ENCODE measurements around the gene UMOD. TPM values are rescaled to one million over a fixed set of nuclear protein-coding genes. Genes with fewer than 3 reads are reported as not detected.

UMOD gene
- total RNA-seq, 1 donor from 2014 or later = not detected

GRCh38 chr16:20318437-20318836, 34.1 kb downstream of the UMOD start:
- Mint-ChIP-seq H3K9me3 (ENCODE audit: low read depth) (no peaks in the 10 kb centered on the region), H3K27me3 (ENCODE audit: low read depth) (peaks cover 8% of the 10 kb centered on the region), H3K36me3 (ENCODE audit: low read depth) (no peaks in the 10 kb centered on the region), H3K4me1 (ENCODE audit: low read depth) (no peaks in the 10 kb centered on the region), H3K4me3 (ENCODE audit: unreplicated experiment) (no peak overlapping the region), H3K27ac (ENCODE audit: unreplicated experiment) (no peak overlapping the region)
- TF ChIP-seq CTCF (IDR thresholded peaks at IDR 0.05) = no peak
- no peak for DNase-seq (ENCODE audit: low spot score)

DNA sequence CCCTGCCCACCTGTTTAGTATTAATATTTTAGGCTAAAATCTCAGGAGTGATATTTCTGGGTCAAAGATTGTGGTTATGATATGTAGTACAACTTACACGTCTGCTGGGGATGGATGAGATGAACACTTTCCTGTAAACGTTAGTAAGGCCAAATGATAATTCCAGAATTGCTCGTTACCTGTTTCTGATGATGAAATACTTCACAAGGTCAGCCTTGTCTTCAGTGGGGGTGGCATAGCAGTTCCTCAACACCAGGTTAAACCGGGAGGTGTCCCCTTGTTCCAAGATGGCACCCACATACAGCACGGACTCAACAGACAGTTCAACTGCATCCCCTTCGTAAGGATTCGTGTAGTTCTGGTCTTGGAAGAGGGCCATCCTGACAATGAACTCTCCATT, 34.5 kb downstream of the UMOD start:
- Mint-ChIP-seq H3K27ac (ENCODE audit: unreplicated experiment) (no peak overlapping the region), H3K27me3 (ENCODE audit: low read depth) (peaks cover 8% of the 10 kb centered on the region), H3K4me1 (ENCODE audit: low read depth) (no peaks in the 10 kb centered on the region), H3K4me3 (ENCODE audit: unreplicated experiment) (no peak overlapping the region), H3K36me3 (ENCODE audit: low read depth) (no peaks in the 10 kb centered on the region), H3K9me3 (ENCODE audit: low read depth) (no peaks in the 10 kb centered on the region)
- no peak for TF ChIP-seq CTCF (IDR thresholded peaks at IDR 0.05)
- DNase-seq (ENCODE audit: low spot score) = no peak

DNA sequence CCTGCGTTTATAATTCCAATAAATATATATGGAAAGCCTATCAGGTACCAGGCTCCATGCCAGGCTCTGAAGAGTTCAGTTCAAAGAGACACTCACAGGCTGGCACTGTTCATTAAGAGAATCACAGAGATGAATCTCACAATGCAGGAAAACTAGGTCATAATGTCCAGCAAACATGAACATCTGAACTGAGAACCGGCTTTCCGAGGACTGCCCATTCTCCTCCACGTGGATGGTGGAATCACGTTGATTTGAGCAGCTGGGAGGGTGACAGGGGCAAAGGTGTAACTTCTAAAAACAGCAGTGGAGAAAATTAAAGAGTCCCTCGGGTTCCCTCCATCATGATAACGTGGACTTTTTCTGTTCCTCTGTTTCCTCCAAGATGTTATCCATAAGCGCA, 35.4 kb downstream of the UMOD start:
- H3K27me3 Mint-ChIP-seq (ENCODE audit: low read depth) = peaks cover 8% of the 10 kb centered on the region
- no peaks in the 10 kb centered on the region for H3K4me1 Mint-ChIP-seq (ENCODE audit: low read depth)
- DNase-seq (ENCODE audit: low spot score) = no peak
- no peaks in the 10 kb centered on the region for H3K36me3 Mint-ChIP-seq (ENCODE audit: low read depth)
- H3K9me3 Mint-ChIP-seq (ENCODE audit: low read depth) = no peaks in the 10 kb centered on the region
- no peak overlapping the region for H3K27ac Mint-ChIP-seq (ENCODE audit: unreplicated experiment)
- no peak overlapping the region for H3K4me3 Mint-ChIP-seq (ENCODE audit: unreplicated experiment)
- no peak for TF ChIP-seq CTCF (IDR thresholded peaks at IDR 0.05)

- DNase-seq (ENCODE audit: low spot score) = no peak
- Mint-ChIP-seq H3K36me3 (ENCODE audit: low read depth) (no peaks in the 10 kb centered on the region), H3K9me3 (ENCODE audit: low read depth) (no peaks in the 10 kb centered on the region), H3K4me1 (ENCODE audit: low read depth) (no peaks in the 10 kb centered on the region), H3K4me3 (ENCODE audit: unreplicated experiment) (no peak overlapping the region), H3K27ac (ENCODE audit: unreplicated experiment) (no peak overlapping the region), H3K27me3 (ENCODE audit: low read depth) (peaks cover 8% of the 10 kb centered on the region)
- no peak for TF ChIP-seq CTCF (IDR thresholded peaks at IDR 0.05)
Observed at GRCh38 chr16:20316715-20317114, 35.8 kb downstream of the UMOD start.

DNA sequence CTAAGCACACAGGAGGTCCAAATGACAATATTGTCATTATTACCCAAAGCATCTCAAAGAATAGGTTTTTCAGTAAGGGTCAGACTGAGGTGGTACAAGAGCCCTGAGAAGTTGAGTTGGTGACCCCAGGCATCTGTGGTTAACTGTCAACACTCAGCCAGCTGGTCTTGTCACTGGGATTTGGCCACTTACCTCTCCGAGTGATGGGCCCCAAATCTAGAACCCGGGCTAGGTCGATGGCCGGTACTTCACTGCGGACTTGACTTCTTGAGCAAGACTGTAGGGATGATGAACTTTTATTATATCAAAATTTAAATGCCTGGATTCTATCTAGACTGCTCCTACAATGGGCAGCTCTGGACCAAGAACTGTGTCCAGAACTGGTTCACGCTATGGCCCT, 36.8 kb downstream of the UMOD start:
- Mint-ChIP-seq H3K4me1 (ENCODE audit: low read depth) (no peaks in the 10 kb centered on the region), H3K9me3 (ENCODE audit: low read depth) (no peaks in the 10 kb centered on the region), H3K27ac (ENCODE audit: unreplicated experiment) (no peak overlapping the region), H3K4me3 (ENCODE audit: unreplicated experiment) (no peak overlapping the region), H3K27me3 (ENCODE audit: low read depth) (peaks cover 8% of the 10 kb centered on the region), H3K36me3 (ENCODE audit: low read depth) (no peaks in the 10 kb centered on the region)
- no peak for DNase-seq (ENCODE audit: low spot score)
- TF ChIP-seq CTCF (IDR thresholded peaks at IDR 0.05) = no peak
